Loucy (cell line): Measurements from ENCODE around the gene OLFML1.

Experiments used
- CTCF ChIP-seq: fragments of 200-600 bp; sonication (generic); conservative IDR thresholded peaks from 2 replicates; pipeline ENCODE4 v1.5.1; 2014; ENCODE audit warnings: mild to moderate bottlenecking, antibody characterized with exemption, low read length
- EZH2phosphoT487 ChIP-seq: fragments of 200-600 bp; IDR thresholded peaks from 2 replicates; pipeline ENCODE4 v1.6.1; 2018; ENCODE audit warnings: antibody characterized with exemption, mild to moderate bottlenecking, moderate library complexity, borderline replicate concordance

- TF ChIP-seq CTCF (no peak), EZH2phosphoT487 (no peak)
Observed at GRCh38 chr11:7549681-7550080, 64.4 kb downstream of the OLFML1 start.
